Ascending aorta (tissue), 2 donors: ENCODE measurements around the gene PVR. TPM values are rescaled to one million over a fixed set of nuclear protein-coding genes. Genes with fewer than 3 reads are reported as not detected.

Experiments used
- DNase-seq, 2 donors: peaks; one replicate each; pipeline ENCODE4 v3.0.0-alpha.2; 2019; ENCODE audit warnings: low spot score in 2 of 2
- H3K27ac ChIP-seq, 2 donors: fragments of 200-600 bp; sonication (generic); one replicate each; pipeline ENCODE4 v1.5.1; 2016 to 2017; ENCODE audit warnings: mild to moderate bottlenecking in 1 of 2
- H3K27me3 ChIP-seq: fragments of 200-600 bp; sonication (generic); one replicate; pipeline ENCODE4 v1.5.1; 2017
- H3K36me3 ChIP-seq, 2 donors: fragments of 200-600 bp; sonication (generic); one replicate each; pipeline ENCODE4 v1.5.1; 2016
- H3K4me1 ChIP-seq, 2 donors: fragments of 200-600 bp; sonication (generic); one replicate each; pipeline ENCODE4 v1.5.1; 2016 to 2017; ENCODE audit warnings: mild to moderate bottlenecking in 1 of 2
- H3K4me3 ChIP-seq, 2 donors: fragments of 200-600 bp; sonication (generic); one replicate each; pipeline ENCODE4 v1.5.1; 2016 to 2017; ENCODE audit warnings: mild to moderate bottlenecking in 1 of 2
- H3K9me3 ChIP-seq, 2 donors: fragments of 200-600 bp; sonication (generic); one replicate each; pipeline ENCODE4 v1.5.1; 2016
- CTCF ChIP-seq, 3 experiments: fragments of 200-600 bp in 2 of 3; fragments of 450-650 bp in 1 of 3; sonication (generic) in 2 of 3; IDR thresholded peaks; one replicate each; pipeline ENCODE4 v1.5.1; 2016 to 2019; ENCODE audit warnings: antibody characterized with exemption in 3 of 3, mild to moderate bottlenecking in 1 of 3, moderate library complexity in 1 of 3
- intact Hi-C: fragments of 100-400 bp; cut with DNase I; formaldehyde crosslinking; loops from one replicate; pipeline ENCODE4 v1.15.1; 2023
- total RNA-seq: library from RNA; depleted of rRNA; stranded (reverse); fragments of >200 nt; gene quantifications from one replicate; pipeline ENCODE4 v1.1.0, GENCODE V29; 2016

Gene PVR
- total RNA-seq, 1 donor from 2014 or later, result 61.4 TPM

DNA sequence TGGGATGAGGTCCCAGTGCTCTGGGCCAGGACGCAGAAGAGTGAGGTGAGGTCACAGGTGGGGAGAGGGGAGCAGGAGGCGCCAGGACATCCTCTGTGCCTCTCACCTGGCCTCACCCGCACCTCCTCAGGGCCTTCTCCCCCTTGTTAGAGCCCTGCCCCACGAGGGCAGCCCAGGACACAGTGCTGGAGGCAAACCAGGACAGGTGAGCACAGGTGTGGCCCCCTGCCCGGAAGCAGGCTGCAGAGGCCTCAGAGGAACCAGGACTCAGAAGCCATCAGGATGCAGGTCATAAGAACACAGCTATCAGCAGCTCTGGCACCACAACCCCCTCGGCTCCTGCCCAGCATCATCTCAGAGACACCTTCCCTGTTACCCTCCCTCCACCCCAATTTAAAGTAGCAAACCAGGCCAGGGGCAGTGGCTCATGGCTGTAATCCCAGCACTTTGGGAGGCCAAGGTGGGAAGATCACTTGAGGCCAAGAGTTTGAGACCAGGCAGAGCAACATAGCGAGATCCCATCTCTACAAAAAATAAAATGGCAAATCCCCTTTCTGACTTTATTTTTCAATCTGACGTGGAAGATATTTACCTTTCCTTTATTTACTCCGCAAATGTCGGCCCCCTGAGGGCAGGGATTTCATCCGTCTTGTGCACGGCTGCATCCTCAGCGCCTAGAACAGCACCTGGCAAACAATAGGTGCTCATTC lies 54.9 kb downstream of the PVR start, which contains the start of gene CEACAM16:
Gene CEACAM16 (plus strand): TSS at position 660 of the 710 bp plus-strand sequence. CDS start 2,306 bp downstream, outside the sequence.
- Histone ChIP-seq H3K27me3 (no peaks in the 10 kb centered on the region), H3K4me3 (no peak within 1 kb of the TSS), H3K9me3 (no peaks in the 10 kb centered on the region), H3K36me3 (no peaks in the 10 kb centered on the region), H3K27ac (no peak within 1 kb of the TSS), H3K4me1 (no peaks in the 10 kb centered on the region)
- intact Hi-C loops, result no loop called here
- DNase-seq, result no peak
- TF ChIP-seq CTCF (IDR thresholded peaks at IDR 0.05), result no peak

- H3K27ac ChIP-seq, result no peak overlapping the region
- H3K27me3 ChIP-seq, result no peaks in the 10 kb centered on the region
- TF ChIP-seq CTCF (IDR thresholded peaks at IDR 0.05), result no peak
- H3K9me3 ChIP-seq, result no peaks in the 10 kb centered on the region
- intact Hi-C loops, result no loop called here
- DNase-seq, result no peak
- no peaks in the 10 kb centered on the region for H3K4me1 ChIP-seq
- no peaks in the 10 kb centered on the region for H3K36me3 ChIP-seq
- H3K4me3 ChIP-seq, result no peak overlapping the region
These were observed 56.8 kb downstream of the PVR start for GRCh38 chr19:44700547-44700946.

- DNase-seq, result no peak
- TF ChIP-seq CTCF (IDR thresholded peaks at IDR 0.05), result no peak
- Histone ChIP-seq H3K27ac (no peak overlapping the region), H3K27me3 (no peaks in the 10 kb centered on the region), H3K36me3 (no peaks in the 10 kb centered on the region), H3K9me3 (no peaks in the 10 kb centered on the region), H3K4me1 (no peaks in the 10 kb centered on the region), H3K4me3 (no peak overlapping the region)
- intact Hi-C loops, result no loop called here
These were observed 57.5 kb downstream of the PVR start for GRCh38 chr19:44701228-44701627.

DNA sequence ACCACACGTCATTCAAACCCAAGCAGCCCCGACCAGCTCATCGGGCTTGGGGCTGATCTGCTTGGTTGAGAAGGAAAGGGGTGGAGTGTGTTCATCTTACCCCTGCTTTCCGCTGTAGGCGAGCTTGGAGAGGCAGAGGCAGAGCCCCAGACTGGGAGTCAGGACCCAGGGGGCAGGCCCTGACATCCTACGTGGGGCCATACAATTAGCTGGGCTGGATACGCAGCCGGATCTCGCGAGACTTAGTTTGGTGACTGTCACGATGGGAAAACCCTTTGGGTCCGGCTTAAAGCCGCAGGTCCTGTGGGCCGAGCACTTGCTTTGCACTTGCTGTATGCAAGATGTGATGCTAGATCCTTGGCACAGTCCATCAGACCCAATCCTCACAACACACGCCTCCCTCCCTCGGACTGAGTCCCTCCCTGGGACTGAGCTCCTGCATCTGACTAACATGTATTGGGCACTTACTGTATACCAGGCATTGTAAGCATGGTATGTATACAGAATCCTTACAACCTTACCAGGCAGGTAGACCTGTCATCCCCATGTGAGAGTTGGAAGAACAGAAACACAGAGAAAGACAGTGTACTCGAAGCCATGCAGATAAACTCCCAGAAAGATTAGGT lies 59.0 kb downstream of the PVR start:
- Histone ChIP-seq H3K27ac (no peak overlapping the region), H3K4me3 (no peak overlapping the region), H3K36me3 (no peaks in the 10 kb centered on the region), H3K4me1 (no peaks in the 10 kb centered on the region), H3K9me3 (no peaks in the 10 kb centered on the region), H3K27me3 (no peaks in the 10 kb centered on the region)
- intact Hi-C loops, result no loop called here
- DNase-seq, result no peak
- TF ChIP-seq CTCF (IDR thresholded peaks at IDR 0.05), result no peak

DNA sequence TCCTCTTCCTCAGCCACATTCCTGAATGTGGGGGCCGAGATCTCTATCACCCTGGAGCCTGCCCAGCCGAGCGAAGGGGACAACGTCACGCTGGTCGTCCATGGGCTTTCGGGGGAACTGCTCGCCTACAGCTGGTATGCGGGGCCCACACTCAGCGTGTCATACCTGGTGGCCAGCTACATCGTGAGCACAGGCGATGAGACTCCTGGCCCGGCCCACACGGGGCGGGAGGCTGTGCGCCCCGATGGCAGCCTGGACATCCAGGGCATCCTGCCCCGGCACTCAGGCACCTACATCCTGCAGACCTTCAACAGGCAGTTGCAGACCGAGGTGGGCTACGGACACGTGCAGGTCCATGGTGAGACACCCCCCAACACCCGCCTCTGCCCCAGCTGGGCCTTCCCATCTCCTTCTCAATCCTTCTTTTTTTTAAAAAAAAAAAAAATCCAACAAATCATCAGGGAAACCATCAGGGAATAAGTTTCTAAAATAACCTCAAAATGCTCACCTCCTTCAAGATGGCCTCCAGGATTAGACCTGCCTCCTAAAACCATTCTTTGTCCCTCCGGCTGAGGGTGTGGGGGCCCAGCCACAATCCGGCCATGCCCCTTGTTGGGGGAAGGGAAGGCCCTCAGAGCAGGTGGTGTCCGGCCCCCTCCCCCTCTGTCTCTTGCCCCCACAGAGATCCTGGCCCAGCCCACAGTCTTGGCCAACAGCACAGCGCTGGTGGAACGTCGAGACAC lies 59.8 kb downstream of the PVR start:
- H3K36me3 ChIP-seq, result no peaks in the 10 kb centered on the region
- intact Hi-C loops, result no loop called here

More for the DNA sequence above, 59.8 kb downstream of the PVR start:
- TF ChIP-seq CTCF (IDR thresholded peaks at IDR 0.05), result no peak
- Histone ChIP-seq H3K4me3 (no peak overlapping the region), H3K9me3 (no peaks in the 10 kb centered on the region), H3K4me1 (no peaks in the 10 kb centered on the region), H3K27ac (no peak overlapping the region), H3K27me3 (no peaks in the 10 kb centered on the region)
- no peak for DNase-seq
